GM18907 (cell line): Measurements from ENCODE around the gene CELF2.

Experiments
- ATAC-seq: cut with Tn5 transposase; IDR thresholded peaks from one replicate; pipeline ENCODE4 v1.9.1; 2021; ENCODE audit warnings: mild to moderate bottlenecking, moderate library complexity; ENCODE audit not compliant: unreplicated experiment

The CELF2 gene

GRCh38 chr10:11262494-11263345, 245.0 kb downstream of the CELF2 start:
- no peak for ATAC-seq

DNA sequence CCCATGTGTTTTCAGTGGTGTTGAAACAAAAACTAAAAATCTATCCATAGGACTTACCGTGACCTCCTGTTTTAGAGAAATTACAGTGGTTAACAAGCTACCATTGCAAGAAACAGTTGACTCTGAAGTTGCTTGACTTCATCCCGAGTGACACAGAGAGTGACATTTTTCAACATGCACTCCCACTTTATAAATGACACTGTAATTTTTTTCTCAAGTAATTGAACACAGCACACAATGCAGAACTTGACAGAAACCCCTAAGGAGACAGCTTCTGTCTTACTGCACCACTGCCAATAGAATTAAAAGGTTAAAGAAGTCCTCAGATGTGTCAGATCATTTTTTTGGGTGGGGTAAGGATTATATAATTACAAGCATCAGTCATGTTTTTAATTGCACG, 246.1 kb downstream of the CELF2 start:
- no peak for ATAC-seq

GRCh38 chr10:11264296-11265048, 246.8 kb downstream of the CELF2 start:
- no peak for ATAC-seq

DNA sequence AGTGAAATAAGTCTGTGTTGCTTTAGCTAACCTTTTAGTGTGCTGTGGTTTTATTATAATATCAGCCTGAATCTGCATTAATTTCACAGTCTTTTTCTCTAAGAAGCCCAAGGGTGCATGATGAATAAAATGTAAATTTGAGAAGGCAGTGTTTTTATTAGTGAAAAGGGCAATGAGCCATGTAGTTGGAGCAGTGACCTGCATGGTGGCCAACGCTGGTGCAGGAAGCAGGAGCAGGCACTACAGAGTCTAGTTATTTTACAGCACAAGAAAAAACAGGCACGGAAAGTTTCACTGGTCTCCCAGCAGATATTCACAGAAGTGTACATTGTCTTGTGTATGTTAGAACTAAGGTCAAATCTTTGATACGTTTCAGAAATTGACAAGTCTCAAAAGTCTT, 247.8 kb downstream of the CELF2 start:
- no peak for ATAC-seq

DNA sequence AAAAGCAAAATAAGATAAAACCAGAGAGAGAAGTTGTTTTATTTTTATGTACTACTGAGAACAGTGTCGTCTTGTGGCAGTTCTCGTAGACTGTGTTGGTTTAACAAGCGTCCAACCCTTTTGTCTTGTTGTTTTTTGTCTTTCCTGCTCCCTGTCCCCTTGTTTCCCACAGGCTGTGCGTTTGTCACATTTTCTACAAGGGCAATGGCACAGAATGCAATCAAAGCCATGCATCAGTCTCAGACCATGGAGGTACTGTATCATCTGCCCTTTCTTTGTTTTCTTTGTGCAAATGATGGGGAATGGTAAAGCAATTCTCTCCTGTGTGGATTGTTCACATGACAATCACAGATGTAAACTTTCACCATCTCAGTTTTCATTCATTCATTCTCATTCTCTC, 248.8 kb downstream of the CELF2 start:
- no peak for ATAC-seq

DNA sequence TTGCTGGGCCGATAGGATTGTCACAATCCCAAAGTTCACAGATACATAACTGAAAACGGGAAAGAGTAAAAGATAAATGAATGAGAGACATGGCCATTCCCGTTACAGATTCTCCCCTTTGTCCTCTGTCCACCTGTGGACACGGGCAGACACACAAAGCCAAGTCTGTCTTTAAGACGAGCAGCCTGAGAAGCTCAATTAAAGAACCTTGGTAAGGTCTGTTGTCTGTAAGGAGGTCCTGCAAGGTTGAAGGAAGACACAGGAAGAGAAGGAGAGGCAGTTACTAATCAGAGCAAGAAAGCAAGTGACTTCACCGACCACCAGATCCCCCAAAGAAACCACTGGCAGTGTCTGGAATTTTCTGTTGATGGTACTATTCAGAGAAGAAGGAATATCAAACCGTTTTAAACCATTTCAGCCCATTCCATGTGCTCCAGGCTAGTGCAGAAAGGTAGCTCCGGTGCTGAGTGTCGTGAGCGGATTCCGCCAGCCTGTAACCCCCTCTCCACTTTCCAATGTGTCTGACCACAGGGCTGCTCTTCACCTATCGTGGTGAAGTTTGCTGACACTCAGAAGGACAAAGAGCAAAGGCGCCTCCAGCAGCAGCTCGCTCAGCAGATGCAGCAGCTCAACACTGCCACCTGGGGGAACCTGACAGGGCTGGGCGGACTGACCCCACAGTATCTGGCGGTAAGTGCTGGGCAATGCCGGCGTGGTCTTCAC, 252.6 kb downstream of the CELF2 start:
- peak; percentile 54 for ATAC-seq

DNA sequence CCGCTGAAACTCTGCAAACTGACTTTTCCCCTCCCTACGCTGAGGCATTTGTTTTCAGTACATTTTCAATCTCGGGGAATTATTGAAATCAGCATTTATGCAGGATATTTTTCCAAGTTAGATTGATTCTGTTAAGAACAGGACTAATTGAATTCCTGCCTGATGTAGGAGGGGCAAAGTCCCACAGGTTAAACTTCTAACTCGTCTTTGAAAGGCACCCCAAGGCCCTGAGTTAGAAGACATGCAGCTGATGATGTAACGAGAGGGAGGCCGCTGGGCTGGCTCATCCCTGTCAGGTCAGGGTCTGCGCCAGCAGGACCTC, 253.1 kb downstream of the CELF2 start:
- ATAC-seq = no peak

DNA sequence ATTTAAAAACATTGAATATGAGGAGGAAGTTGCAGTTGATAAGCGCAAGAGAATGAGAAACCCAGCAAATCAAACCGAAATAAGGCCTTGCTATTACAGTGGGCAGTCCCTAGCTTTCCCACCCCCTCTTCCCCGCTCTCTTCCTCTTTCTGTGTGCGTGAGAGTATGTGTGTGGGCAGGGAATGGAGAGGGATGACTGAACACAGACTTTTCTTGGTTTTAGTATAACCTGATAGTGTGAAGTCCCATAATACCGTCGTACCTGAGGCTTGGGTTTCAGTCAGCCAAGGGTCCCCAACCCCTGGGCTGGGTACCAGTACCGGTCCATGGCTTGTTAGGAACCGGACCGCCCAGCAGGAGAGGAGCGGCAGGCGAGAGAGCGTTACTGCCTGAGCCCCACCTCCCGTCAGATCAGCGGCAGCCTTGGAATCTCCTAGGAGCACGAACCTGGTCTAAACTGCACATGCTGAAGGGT, 255.3 kb downstream of the CELF2 start:
- ATAC-seq = peak; percentile 66

DNA sequence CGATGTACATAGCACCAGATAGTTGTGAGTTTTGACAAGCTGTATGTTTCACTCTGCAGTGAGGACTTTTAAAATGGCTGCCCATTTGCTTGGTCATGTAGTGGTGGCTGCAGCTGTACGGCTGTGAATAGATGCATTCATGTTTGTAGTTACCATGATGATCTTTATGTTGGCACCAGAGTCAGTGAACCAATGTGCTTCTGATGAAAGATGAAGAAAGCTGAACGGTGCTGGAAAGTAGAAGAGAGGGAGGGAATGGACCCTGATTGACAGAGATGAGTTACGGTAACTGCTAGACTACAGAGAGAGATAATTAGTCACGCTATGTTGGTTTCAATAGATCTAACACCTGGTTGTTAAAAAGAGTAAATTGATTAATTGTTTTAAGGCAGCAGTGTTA, 256.8 kb downstream of the CELF2 start:
- ATAC-seq = no peak

DNA sequence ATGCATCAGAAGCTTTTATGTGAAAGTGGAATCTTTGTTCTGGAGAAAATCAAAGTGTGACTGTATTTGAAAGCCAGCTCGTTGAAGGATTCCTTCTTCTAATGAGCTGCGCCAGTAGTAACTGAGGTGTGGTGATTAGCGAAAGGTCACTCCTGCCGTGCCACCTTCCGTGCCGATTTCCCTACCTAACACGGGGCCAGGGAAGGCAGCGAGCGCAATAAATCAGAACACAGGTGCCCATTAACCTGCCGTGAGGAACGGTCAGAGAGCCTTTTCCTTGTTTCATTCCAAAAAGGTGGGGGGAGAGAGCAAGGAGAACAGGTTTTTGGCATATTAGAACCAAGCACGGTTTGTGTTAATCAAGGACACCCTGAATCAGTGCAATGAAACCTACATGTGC, 258.0 kb downstream of the CELF2 start:
- ATAC-seq = no peak

DNA sequence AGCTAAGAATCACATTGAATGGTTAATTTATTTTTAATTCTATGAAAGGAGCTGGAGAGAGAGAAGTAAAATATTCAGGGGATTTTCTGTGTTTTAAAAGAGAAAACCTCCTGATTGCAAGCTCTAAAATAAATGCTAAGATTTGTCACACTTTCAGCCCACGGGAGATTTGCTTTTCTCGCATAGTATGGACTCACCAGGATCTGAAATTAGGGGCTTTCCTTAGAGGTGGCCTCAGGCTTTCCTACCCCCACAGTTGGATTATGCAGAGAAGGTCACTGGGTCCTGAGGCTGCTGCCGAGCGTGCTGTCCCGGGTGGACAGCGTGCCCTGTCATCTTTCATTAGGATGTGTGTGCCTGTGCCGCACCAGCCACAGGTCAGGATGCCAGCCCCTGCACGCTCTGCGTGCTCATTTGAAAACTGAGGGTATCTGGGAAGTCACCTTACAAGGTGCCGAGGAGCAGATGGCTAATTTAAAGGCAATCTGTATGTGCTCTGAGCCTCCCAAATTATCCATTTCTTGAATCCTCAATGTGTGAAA, 258.8 kb downstream of the CELF2 start:
- ATAC-seq = no peak

DNA sequence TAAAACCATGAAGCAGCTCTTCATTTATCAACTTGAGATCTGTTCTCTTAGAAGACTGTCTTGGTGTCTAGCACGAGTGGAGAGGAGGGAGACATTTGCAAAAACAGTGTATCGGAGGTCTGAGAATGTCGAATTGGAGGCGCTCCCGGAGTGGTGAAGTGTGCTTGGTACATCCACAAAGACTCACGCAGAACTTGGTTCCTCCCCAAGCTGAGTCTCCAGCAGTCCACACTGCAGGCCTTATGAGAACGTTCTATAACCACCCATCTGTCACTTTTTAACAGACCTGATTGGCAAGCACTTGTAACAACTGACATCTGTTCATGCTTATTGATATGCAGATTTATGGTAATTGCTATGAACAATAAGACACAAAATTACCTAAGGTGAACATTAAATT, 261.6 kb downstream of the CELF2 start:
- ATAC-seq = no peak

- no peak for ATAC-seq
Measured at GRCh38 chr10:11280187-11280932, 262.7 kb downstream of the CELF2 start.

DNA sequence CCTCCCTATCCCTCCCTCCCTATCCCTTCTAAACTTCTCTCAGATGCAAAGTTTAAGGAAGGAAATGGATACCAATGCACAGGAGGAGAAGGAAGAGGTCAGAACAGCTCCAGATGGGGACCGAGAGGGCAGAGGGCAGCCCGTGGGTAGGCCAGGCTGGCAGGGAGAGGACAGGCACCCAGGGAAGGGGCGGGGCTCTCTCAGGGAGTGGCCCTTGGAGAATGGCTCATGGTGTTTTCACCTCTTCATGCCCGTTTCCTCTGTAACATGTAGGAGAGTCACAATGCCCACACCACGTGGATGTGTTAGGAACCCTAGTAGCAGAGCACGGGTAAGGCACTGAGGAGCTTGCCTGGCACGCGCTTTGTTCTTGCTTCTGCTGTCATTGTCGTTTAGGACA, 264.5 kb downstream of the CELF2 start:
- ATAC-seq = no peak

DNA sequence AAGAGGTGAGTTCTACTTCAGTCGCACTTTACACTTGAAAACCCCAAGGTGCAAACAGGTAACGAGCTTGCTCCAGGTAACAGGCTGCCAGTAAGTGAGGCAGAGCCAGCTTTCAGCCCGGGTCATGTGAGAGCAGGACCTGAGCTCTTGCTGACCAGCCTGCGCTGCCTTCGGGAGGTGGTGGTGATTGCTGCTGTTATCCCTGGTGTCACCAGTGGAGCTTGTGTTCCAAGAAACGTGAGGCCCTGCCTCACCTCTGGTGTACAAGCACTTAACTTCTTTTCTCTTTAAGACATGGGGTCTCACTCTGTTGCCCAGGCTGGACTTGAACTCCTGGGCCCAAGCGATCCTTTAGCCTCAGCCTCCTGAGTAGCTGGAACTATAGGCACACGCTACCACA, 265.0 kb downstream of the CELF2 start:
- no peak for ATAC-seq

GRCh38 chr10:11284291-11285085, 266.8 kb downstream of the CELF2 start:
- ATAC-seq = no peak

DNA sequence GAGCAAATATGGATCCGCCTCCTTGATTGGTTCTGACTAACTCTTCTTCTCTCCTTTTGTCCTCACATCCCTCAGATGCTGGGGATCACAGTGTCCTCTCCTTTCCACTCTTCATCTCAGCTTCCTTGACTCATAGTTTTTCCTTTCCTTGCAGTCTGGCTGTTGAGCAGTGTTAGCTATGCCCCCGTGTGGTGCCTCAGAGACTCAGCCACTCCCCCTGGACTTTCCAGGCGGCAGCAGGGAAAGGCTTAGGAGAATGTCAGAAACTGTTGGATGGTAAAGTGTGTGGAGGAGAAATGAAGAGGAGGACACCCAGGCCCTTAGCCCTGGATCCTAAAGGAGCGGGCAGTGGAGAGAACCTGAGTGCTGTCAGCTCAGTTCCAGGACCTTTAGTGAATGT, 267.5 kb downstream of the CELF2 start:
- ATAC-seq = no peak

DNA sequence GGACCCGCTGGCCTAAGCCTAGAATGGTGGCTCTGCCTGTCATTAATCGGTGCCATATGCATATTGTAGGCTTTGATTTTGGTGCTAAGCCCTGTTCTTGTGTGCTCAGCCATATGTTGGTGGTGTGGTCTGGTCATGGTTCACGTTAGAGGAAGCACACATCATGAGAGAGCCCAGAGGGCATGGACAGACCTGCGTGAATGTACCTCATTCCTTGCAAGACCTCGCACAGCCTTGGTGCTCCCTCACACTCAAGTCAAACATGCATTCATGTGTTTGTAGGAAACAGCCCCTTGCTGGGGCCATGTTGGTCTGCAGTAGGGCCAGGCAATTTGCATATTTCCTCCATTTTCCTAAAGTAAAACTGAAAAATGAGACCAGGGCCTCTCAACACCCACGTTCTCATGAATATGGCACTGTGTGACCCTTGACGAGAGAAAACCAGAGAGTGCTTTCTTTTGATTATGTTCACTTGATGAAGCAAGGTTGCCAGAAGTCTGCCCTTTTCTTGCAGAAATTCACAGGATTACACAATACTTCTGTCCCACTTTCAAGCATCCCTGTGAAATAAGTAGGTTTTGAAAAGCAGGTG, 268.7 kb downstream of the CELF2 start:
- ATAC-seq = peak; percentile 78

GRCh38 chr10:11288302-11288701, 270.6 kb downstream of the CELF2 start:
- ATAC-seq = no peak
